Measurements from ENCODE around the gene RAMP3. TPM values are rescaled to one million over a fixed set of nuclear protein-coding genes. Genes with fewer than 3 reads are reported as not detected.

Gene RAMP3
- total and polyA plus RNA-seq, 10 of the 15 experiments (the other 5 are each of a cell fraction or from before 2014, with no cell fraction given): not detected

GRCh38 chr7:45202625-45203024, 45.0 kb downstream of the RAMP3 start:
- ChIA-PET RAD21 (ENCODE audit: unreplicated experiment) (no interaction called here), POLR2A (no interaction called here), SMC1A (ENCODE audit: uncharacterized antibody, unreplicated experiment) (no interaction called here), CTCF (interaction anchor here (0.6 kb wide), 1 partner anchor 10 kb away, joined by 3 read pairs; no protein-coding TSS in a partner anchor)
- H3K9me3 ChIP-seq (replicated peaks; ENCODE audit: control insufficient read depth, insufficient read depth, low read length): no peaks in the 10 kb centered on the region; the same call in 2 of the 3 replicates
- in situ Hi-C loops (cut with MboI): no loop called here
- no peaks in the 10 kb centered on the region for H3K27me3 ChIP-seq (replicated peaks in 1 of 2; ENCODE audit: control insufficient read depth in 2 of 2, insufficient read depth in 2 of 2, low read length in 1 of 2)
- H3K36me3 ChIP-seq (ENCODE audit: control insufficient read depth in 2 of 2, insufficient read depth in 2 of 2, low read length in 1 of 2): no peaks in the 10 kb centered on the region
- H3K27ac ChIP-seq (ENCODE audit: control insufficient read depth, insufficient read depth): no peak overlapping the region
- peaks cover 7% of the 10 kb centered on the region for H3K4me1 ChIP-seq (ENCODE audit: control insufficient read depth, insufficient read depth, low read length)
- no peak overlapping the region for H3K9ac ChIP-seq (ENCODE audit: control insufficient read depth, insufficient read depth, low read length)
- ATAC-seq: no peak
- FAIRE-seq: no peak
- H3K79me2 ChIP-seq (ENCODE audit: control insufficient read depth, insufficient read depth, low read length): no peaks in the 10 kb centered on the region
- no peak for DNase-seq (ENCODE audit: low read depth, low spot score)
- no peaks in the 10 kb centered on the region for H4K20me1 ChIP-seq (ENCODE audit: control insufficient read depth, insufficient read depth)
- H2AFZ ChIP-seq (ENCODE audit: control insufficient read depth, low read depth, low read length): no peak overlapping the region
- intact Hi-C loops (cut with micrococcal nuclease; ENCODE audit: unreplicated experiment): no loop called here
- no peak overlapping the region for H3K4me2 ChIP-seq (ENCODE audit: control insufficient read depth, insufficient read depth)
- BruUV-seq (replicated peaks): no TSS peak
- no peak overlapping the region for H3K4me3 ChIP-seq
- WGBS (ENCODE audit: insufficient coverage, insufficient replicate concordance, low lambda C conversion rate, missing lambda C conversion rate): 86% methylated on average over 5 of the region's 6 CpGs
- TF ChIP-seq CHD4 (IDR thresholded peaks at IDR 0.05): no peak
- TF ChIP-seq E2F4 (IDR thresholded peaks at IDR 0.05; ENCODE audit: low read depth, low read length): no peak
- TF ChIP-seq ATF7 (IDR thresholded peaks at IDR 0.05; ENCODE audit: low read depth): no peak
- no peak for TF ChIP-seq CREM (IDR thresholded peaks at IDR 0.05; ENCODE audit: low read depth)
- TF ChIP-seq NFXL1 (IDR thresholded peaks at IDR 0.05; ENCODE audit: borderline replicate concordance): no peak
- TF ChIP-seq NBN (IDR thresholded peaks at IDR 0.05): no peak
- no peak for TF ChIP-seq ZNF687 (IDR thresholded peaks at IDR 0.05)
- no peak for TF ChIP-seq ZBED1 (IDR thresholded peaks at IDR 0.05; ENCODE audit: borderline replicate concordance)
- no peak for TF ChIP-seq RAD21 (IDR thresholded peaks at IDR 0.05; ENCODE audit: insufficient read depth, low read depth, low read length)
- TF ChIP-seq ZNF24 (IDR thresholded peaks at IDR 0.05): no peak
- no peak for TF ChIP-seq USF1 (IDR thresholded peaks at IDR 0.05; ENCODE audit: borderline replicate concordance, extremely low read length, insufficient read depth, low read depth, low read length)
- no peak for TF ChIP-seq CTCF (IDR thresholded peaks at IDR 0.05 in 2 of 3, conservative IDR thresholded peaks at IDR 0.05 in 1 of 3; ENCODE audit: control insufficient read depth in 2 of 3, extremely low read depth in 1 of 3, insufficient read depth in 1 of 3, low read depth in 3 of 3, low read length in 3 of 3)
- no peak for TF ChIP-seq JUND (IDR thresholded peaks at IDR 0.05; ENCODE audit: low read depth, low read length)
- TF ChIP-seq ETV6 (conservative IDR thresholded peaks at IDR 0.05 in 1 of 2, IDR thresholded peaks at IDR 0.05 in 1 of 2; ENCODE audit: borderline replicate concordance in 1 of 2, low read depth in 1 of 2): no peak
- TF ChIP-seq NR2C2 (IDR thresholded peaks at IDR 0.05; ENCODE audit: borderline replicate concordance, control insufficient read depth, insufficient read length, low read depth): no peak
- no peak for TF ChIP-seq EED (IDR thresholded peaks at IDR 0.05; ENCODE audit: low read depth)

Data from GM12878 (cell line).